ENCODE measurements around the gene SYNGR1. TPM values are rescaled to one million over a fixed set of nuclear protein-coding genes. Genes with fewer than 3 reads are reported as not detected.
"Not testable (repeated sequence)": the region's sequence is repeated elsewhere in the genome, so short reads cannot be mapped to it uniquely, and the experiment has no call there.

Gene SYNGR1
- total RNA-seq, 1 donor from 2014 or later, result 5.7 TPM

DNA sequence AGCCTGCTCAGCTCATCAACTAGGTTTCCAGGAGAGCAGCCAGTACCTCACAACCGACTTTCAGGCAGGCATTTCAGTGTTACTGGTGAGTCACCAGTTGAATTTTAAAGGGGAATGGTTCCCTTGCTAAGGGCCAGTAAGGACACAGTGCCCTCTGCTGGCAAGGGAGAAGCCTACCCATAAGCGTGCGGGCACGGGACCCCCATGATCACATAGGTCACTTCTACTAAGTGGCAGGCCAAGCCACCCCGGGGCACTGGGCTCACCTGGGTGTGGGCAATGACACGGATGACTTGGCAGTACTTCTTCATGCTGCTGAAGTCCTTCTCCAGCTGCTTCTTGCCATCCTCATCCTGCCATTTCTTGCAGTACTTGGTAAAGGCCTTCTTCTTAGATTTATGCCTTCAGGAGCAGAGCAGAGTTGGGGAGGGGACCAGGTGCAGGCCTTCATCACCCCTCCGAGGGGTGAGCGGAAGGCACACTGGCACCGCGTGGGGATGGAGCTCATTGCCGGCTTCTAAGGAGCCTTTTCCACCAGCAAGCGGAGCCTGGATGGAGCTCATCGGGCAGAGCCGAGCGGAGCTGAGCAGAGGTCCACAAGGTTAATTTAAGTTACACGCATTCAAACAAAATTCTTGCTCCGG, 33.2 kb upstream of the SYNGR1 start:
- H3K27ac ChIP-seq (ENCODE audit: low read depth, low read length), result peak overlapping the region; percentile 93
- H3K4me3 ChIP-seq (ENCODE audit: low read length in 3 of 3), result peak overlapping the region in 1 of 3 donors; percentile 30
- peak overlapping the region; percentile 35 to 95 (median 52) for H3K9ac ChIP-seq (ENCODE audit: low read depth in 1 of 3, low read length in 3 of 3)
- no peaks in the 10 kb centered on the region for H3K27me3 ChIP-seq (ENCODE audit: control insufficient read depth in 3 of 3, insufficient read depth in 3 of 3, low read length in 3 of 3)
- peaks cover 55 to 64% (median 55%) of the 10 kb centered on the region in 3 donors for H3K4me1 ChIP-seq (ENCODE audit: control insufficient read depth in 3 of 3, insufficient read depth in 3 of 3, low read length in 3 of 3)
- peaks cover 59 to 66% (median 63%) of the 10 kb centered on the region in 3 donors for H3K36me3 ChIP-seq (ENCODE audit: control insufficient read depth in 3 of 3, insufficient read depth in 3 of 3, low read length in 3 of 3)
- no peaks in the 10 kb centered on the region for H3K9me3 ChIP-seq (ENCODE audit: control insufficient read depth in 3 of 3, low read length in 3 of 3)

DNA sequence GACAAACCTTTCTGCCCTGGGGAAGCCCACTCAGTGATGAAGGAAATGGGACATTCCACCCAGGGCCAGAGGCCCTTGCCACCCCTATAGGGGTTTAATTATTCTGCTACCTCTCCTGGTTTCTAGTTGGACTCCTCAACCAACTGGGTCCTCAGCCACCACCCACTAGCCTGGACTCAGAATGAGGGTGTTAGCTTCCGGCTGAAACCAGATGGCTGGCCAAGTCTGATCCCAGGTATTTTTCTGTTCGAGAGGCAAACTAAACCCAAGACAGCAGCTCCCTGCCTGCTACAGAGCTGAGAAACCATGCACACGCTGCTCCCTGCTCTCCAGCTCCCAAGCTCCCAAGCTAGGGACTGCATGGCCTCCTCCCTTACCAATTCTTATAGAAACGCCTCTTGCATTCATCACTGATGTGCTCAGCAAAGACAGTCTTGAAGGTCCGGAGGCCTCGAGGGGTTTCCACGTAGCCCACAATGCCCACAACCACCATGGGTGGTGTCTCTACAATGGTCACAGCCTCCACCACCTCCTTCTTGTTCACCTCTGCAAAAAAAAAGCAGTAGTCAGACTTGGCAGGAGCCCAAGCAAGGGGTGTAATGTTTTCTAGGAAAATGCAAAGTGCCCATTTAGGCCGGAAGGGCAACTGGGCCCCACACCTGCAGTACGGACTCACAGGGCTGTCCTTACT, 32.6 kb upstream of the SYNGR1 start:
- Histone ChIP-seq H3K4me3 (ENCODE audit: low read length in 3 of 3) (peak overlapping the region in 2 of 3 donors; percentile 91 to 98), H3K9ac (ENCODE audit: low read depth in 1 of 3, low read length in 3 of 3) (peak overlapping the region; percentile 95 to 96 (median 95)), H3K4me1 (ENCODE audit: control insufficient read depth in 3 of 3, insufficient read depth in 3 of 3, low read length in 3 of 3) (peaks cover 55 to 61% (median 55%) of the 10 kb centered on the region in 3 donors), H3K9me3 (ENCODE audit: control insufficient read depth in 3 of 3, low read length in 3 of 3) (no peaks in the 10 kb centered on the region), H3K36me3 (ENCODE audit: control insufficient read depth in 3 of 3, insufficient read depth in 3 of 3, low read length in 3 of 3) (peaks cover 52 to 59% (median 56%) of the 10 kb centered on the region in 3 donors), H3K27ac (ENCODE audit: low read depth, low read length) (peak overlapping the region; percentile 93), H3K27me3 (ENCODE audit: control insufficient read depth in 3 of 3, insufficient read depth in 3 of 3, low read length in 3 of 3) (no peaks in the 10 kb centered on the region)

- Histone ChIP-seq H3K27me3 (ENCODE audit: control insufficient read depth in 3 of 3, insufficient read depth in 3 of 3, low read length in 3 of 3) (no peaks in the 10 kb centered on the region), H3K4me3 (ENCODE audit: low read length in 3 of 3) (peak overlapping the region; percentile 82 to 98 (median 91)), H3K9me3 (ENCODE audit: control insufficient read depth in 3 of 3, low read length in 3 of 3) (no peaks in the 10 kb centered on the region), H3K4me1 (ENCODE audit: control insufficient read depth in 3 of 3, insufficient read depth in 3 of 3, low read length in 3 of 3) (peaks cover 55 to 61% (median 55%) of the 10 kb centered on the region in 3 donors), H3K27ac (ENCODE audit: low read depth, low read length) (peak overlapping the region; percentile 93), H3K36me3 (ENCODE audit: control insufficient read depth in 3 of 3, insufficient read depth in 3 of 3, low read length in 3 of 3) (peaks cover 45 to 52% (median 49%) of the 10 kb centered on the region in 3 donors), H3K9ac (ENCODE audit: low read depth in 1 of 3, low read length in 3 of 3) (peak overlapping the region; percentile 95 to 96 (median 95))
These were observed 31.9 kb upstream of the SYNGR1 start for GRCh38 chr22:39317775-39318506.

DNA sequence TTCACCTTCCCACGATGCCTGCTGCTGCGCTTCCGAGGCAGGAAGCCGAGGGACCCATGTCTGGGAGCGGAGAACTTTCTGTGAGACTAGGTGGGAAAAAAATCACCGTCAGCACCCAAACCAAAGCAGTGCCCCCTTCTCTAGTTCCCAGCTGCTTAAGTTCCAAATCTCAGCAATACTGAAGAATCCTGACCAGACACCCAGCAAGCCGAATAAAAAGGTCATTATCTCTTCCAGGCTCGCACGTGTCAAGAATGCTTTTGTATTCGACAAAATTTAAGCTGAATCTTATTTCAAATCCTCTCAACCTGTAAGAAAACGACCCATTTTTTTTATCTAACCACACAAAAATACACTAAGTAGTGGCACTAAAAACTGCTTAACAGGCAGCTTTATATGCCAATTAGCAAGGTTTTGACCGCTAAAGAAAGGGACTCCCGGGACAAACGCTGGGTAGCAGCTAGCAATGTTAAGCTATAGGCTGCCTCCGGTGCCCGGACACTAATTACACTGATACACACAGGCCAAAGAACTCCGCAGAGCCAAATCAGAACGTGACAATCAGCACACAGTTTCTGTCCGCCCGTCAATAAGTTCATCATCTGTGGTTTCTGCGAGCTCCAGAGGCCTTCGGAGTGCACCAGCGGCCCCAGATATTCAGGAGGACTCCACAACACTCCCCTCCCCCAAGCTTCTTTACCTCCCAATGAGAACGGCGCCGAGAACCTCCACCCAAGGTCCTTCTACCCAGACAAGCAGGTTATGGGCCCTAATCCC, 31.1 kb upstream of the SYNGR1 start:
- H3K4me3 ChIP-seq (ENCODE audit: low read length in 3 of 3), result peak overlapping the region; percentile 82 to 98 (median 91)
- H3K27ac ChIP-seq (ENCODE audit: low read depth, low read length), result peak overlapping the region; percentile 93
- peak overlapping the region; percentile 95 to 96 (median 95) for H3K9ac ChIP-seq (ENCODE audit: low read depth in 1 of 3, low read length in 3 of 3)
- peaks cover 37 to 45% (median 43%) of the 10 kb centered on the region in 3 donors for H3K36me3 ChIP-seq (ENCODE audit: control insufficient read depth in 3 of 3, insufficient read depth in 3 of 3, low read length in 3 of 3)
- no peaks in the 10 kb centered on the region for H3K9me3 ChIP-seq (ENCODE audit: control insufficient read depth in 3 of 3, low read length in 3 of 3)
- H3K4me1 ChIP-seq (ENCODE audit: control insufficient read depth in 3 of 3, insufficient read depth in 3 of 3, low read length in 3 of 3), result peaks cover 50 to 53% (median 53%) of the 10 kb centered on the region in 3 donors
- no peaks in the 10 kb centered on the region for H3K27me3 ChIP-seq (ENCODE audit: control insufficient read depth in 3 of 3, insufficient read depth in 3 of 3, low read length in 3 of 3)

DNA sequence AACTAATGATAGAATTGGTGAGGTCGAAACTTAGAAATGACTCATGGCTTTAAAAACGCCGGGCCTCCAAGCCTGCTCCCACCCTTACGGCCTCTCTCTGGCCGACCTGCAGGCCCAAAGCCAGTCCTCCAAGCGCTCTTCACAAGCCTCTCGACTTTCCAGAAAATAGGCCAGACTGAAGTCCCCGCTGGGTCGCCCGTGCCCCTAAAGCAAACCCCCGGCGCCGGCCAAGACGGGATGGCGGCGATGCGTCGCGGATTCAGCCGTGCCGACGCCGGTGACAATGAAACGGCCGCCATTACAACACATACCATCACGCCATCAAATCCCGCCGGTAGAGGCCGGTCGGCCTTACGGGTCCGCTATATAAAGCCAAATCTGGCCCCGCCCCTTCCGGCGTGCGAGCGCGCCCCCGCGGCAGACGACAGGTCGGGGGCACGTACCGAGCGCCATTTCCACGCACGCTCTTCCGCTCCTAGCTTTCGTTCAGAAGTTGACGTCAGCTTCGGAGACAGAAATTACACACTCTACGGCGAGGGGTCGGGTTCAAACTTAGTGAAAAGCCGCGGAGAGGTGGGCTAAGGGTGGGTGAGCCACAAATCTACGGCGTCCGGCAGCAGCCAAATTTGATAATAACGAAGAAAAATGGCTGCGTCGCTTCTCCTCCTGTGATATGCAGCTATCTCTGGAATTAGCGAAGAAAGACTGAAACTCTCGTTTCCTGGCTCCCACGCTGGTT, 30.3 kb upstream of the SYNGR1 start, which contains the start of gene RPL3:
TSS of gene RPL3 (minus strand) at position 340 of the 739 bp plus-strand sequence. CDS start at position 314, 26 bp downstream.
- Histone ChIP-seq H3K27me3 (ENCODE audit: control insufficient read depth in 3 of 3, insufficient read depth in 3 of 3, low read length in 3 of 3) (no peaks in the 10 kb centered on the region), H3K27ac (ENCODE audit: low read depth, low read length) (peak within 1 kb of the TSS; percentile 93), H3K9me3 (ENCODE audit: control insufficient read depth in 3 of 3, low read length in 3 of 3) (no peaks in the 10 kb centered on the region), H3K4me1 (ENCODE audit: control insufficient read depth in 3 of 3, insufficient read depth in 3 of 3, low read length in 3 of 3) (peaks cover 42 to 46% (median 46%) of the 10 kb centered on the region in 3 donors), H3K9ac (ENCODE audit: low read depth in 1 of 3, low read length in 3 of 3) (peak within 1 kb of the TSS; percentile 95 to 99 (median 97)), H3K4me3 (ENCODE audit: low read length in 3 of 3) (peak within 1 kb of the TSS; percentile 82 to 98 (median 98)), H3K36me3 (ENCODE audit: control insufficient read depth in 3 of 3, insufficient read depth in 3 of 3, low read length in 3 of 3) (peaks cover 30 to 37% (median 35%) of the 10 kb centered on the region in 3 donors)

DNA sequence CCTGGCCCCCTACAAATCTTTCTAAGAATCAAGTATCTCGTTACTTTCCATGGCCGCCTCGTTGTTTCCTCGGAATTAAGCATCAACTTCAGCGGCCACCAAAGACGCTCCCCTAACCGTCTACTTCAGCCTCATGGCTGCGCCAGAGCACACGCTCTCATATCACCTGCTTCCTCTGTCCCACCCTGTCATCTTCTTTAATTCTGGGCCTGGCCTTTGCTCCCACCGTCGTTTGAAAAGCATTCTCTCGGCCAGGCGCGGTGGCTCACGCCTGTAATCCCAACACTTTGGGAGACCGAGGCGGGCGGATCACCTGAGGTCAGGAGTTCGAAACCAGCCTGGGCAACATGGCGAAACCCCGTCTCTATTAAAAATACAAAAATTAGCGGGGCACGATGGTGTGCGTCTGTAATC, 29.2 kb upstream of the SYNGR1 start:
- not testable (repeated sequence) for H3K27me3 ChIP-seq (ENCODE audit: control insufficient read depth in 3 of 3, insufficient read depth in 3 of 3, low read length in 3 of 3); H3K9me3 ChIP-seq (ENCODE audit: control insufficient read depth in 3 of 3, low read length in 3 of 3)
- Histone ChIP-seq H3K27ac (ENCODE audit: low read depth, low read length) (peak overlapping the region; percentile 93), H3K36me3 (ENCODE audit: control insufficient read depth in 3 of 3, insufficient read depth in 3 of 3, low read length in 3 of 3) (peaks cover 18 to 25% (median 24%) of the 10 kb centered on the region in 3 donors), H3K4me1 (ENCODE audit: control insufficient read depth in 3 of 3, insufficient read depth in 3 of 3, low read length in 3 of 3) (peaks cover 30 to 35% (median 34%) of the 10 kb centered on the region in 3 donors), H3K9ac (ENCODE audit: low read depth in 1 of 3, low read length in 3 of 3) (peak overlapping the region in 2 of 3 donors; percentile 92 to 99), H3K4me3 (ENCODE audit: low read length in 3 of 3) (peak overlapping the region; percentile 13 to 98 (median 82))

DNA sequence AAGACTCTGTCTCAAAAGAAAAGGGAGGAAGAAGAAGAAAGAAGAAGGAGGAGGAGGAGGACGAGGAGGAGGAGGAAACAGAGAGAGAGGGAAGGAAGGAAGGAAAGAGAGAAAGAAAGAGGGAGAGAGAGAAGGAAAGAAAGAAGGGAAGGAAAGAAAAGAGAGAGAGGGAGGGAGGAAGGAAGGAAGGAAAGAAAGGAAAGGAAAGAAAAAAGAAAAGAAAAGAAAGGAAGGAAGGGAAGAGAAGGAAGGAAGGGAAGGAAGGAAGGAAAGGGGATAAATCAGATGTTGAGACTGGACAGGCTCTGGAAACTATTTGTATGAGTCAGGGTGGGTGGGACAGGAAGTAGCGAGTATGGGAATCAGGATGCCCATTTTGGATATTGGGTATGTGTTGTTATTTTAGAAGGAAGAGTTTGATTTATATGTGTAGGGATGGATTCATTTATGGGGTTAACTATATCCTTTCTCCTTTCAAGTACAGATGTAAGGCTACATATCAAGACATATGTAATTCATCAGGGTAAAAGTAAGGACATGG, 24.3 kb upstream of the SYNGR1 start:
- Histone ChIP-seq H3K27ac (ENCODE audit: low read depth, low read length) (no peak overlapping the region), H3K4me3 (ENCODE audit: low read length in 3 of 3) (no peak overlapping the region), H3K9ac (ENCODE audit: low read depth in 1 of 3, low read length in 3 of 3) (no peak overlapping the region), H3K4me1 (ENCODE audit: control insufficient read depth in 3 of 3, insufficient read depth in 3 of 3, low read length in 3 of 3) (peaks cover 0 to 4% (median 2%) of the 10 kb centered on the region in 3 donors), H3K9me3 (ENCODE audit: control insufficient read depth in 3 of 3, low read length in 3 of 3) (no peaks in the 10 kb centered on the region), H3K27me3 (ENCODE audit: control insufficient read depth in 3 of 3, insufficient read depth in 3 of 3, low read length in 3 of 3) (no peaks in the 10 kb centered on the region), H3K36me3 (ENCODE audit: control insufficient read depth in 3 of 3, insufficient read depth in 3 of 3, low read length in 3 of 3) (no peaks in the 10 kb centered on the region)

DNA sequence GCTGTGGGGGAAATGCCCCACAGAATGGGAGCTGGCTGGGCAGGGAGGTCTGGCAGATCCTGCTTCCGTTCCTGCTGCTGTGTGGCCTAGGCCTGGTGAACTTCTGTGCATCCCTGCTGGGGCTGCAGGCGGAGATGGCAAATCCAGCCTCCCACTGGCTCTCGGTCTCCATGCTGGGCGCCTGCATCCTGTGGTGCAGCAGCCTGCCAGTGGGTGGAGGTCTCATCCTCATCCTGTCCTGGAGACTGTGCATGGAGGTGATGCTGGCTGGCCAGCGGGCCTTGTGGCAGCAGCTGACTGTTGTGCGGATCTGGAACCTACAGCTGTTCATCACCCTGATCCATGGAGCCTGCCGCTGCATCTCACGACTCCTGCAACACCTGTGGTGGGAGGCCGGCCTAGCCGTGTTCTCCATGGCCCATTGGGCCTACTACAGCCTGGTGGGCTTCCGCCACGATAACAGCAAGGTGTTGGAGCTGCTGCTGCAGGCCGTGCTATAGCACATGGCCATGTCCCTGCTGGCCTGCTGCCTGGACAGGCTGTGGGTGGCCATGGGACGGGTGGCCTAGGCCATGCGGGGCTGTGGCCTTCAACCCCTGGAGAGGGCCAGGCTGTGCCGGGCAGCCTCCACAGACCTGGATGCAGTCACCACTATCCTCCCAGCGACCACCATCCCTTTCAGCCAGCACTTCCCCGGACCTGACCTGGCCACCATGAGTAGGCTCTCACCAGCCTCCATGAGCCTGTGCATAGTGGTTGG, 21.6 kb upstream of the SYNGR1 start:
- Histone ChIP-seq H3K9ac (ENCODE audit: low read depth in 1 of 3, low read length in 3 of 3) (no peak overlapping the region), H3K4me3 (ENCODE audit: low read length in 3 of 3) (no peak overlapping the region), H3K27ac (ENCODE audit: low read depth, low read length) (no peak overlapping the region), H3K27me3 (ENCODE audit: control insufficient read depth in 3 of 3, insufficient read depth in 3 of 3, low read length in 3 of 3) (no peaks in the 10 kb centered on the region), H3K9me3 (ENCODE audit: control insufficient read depth in 3 of 3, low read length in 3 of 3) (no peaks in the 10 kb centered on the region), H3K36me3 (ENCODE audit: control insufficient read depth in 3 of 3, insufficient read depth in 3 of 3, low read length in 3 of 3) (no peaks in the 10 kb centered on the region), H3K4me1 (ENCODE audit: control insufficient read depth in 3 of 3, insufficient read depth in 3 of 3, low read length in 3 of 3) (peaks cover 0 to 3% (median 0%) of the 10 kb centered on the region in 3 donors)
